Fibroblast of mammary gland (primary cell): ENCODE measurements around the gene CDH10.

Experiments used
- DNase-seq: peaks from one replicate; pipeline ENCODE4 v3.0.0-alpha.2; 2010; ENCODE audit warnings: low read depth
- H3K4me3 ChIP-seq: 2 replicates; pipeline ENCODE4 v1.5.1; 2011; ENCODE audit warnings: low read depth, mild to moderate bottlenecking, low read length, moderate library complexity; ENCODE audit not compliant: control insufficient read depth
- CTCF ChIP-seq: conservative IDR thresholded peaks from 2 replicates; pipeline ENCODE4 v1.5.1; 2011; ENCODE audit warnings: low read depth, low read length, inconsistent platforms; ENCODE audit not compliant: control insufficient read depth, insufficient read depth

CDH10 gene

DNA sequence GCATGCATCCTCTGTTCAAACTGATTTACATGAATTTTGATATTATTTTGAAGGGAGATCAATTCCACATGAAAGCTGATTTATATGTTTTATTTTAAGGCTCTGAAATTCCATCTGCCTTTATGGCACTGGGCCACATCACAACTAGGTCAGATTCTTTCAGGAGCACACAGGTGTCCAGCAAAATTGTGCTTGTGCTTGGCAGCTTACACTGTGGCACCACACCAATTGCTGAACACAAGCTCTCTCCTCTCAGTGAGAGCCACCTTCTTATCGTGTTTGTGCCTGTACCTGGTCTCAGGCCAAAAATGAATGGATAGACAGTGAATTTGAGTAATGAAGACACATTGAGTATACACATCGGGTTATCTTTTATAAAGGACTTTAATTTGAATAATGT is 200.4 kb downstream of the CDH10 start:
- TF ChIP-seq CTCF = no peak
- no peak overlapping the region for H3K4me3 ChIP-seq
- DNase-seq = no peak

- H3K4me3 ChIP-seq = no peak overlapping the region
- no peak for TF ChIP-seq CTCF
- no peak for DNase-seq
Observed at GRCh38 chr5:24439465-24439864, 205.3 kb downstream of the CDH10 start.
